ENCODE data around the gene CYB561D2.

DNA sequence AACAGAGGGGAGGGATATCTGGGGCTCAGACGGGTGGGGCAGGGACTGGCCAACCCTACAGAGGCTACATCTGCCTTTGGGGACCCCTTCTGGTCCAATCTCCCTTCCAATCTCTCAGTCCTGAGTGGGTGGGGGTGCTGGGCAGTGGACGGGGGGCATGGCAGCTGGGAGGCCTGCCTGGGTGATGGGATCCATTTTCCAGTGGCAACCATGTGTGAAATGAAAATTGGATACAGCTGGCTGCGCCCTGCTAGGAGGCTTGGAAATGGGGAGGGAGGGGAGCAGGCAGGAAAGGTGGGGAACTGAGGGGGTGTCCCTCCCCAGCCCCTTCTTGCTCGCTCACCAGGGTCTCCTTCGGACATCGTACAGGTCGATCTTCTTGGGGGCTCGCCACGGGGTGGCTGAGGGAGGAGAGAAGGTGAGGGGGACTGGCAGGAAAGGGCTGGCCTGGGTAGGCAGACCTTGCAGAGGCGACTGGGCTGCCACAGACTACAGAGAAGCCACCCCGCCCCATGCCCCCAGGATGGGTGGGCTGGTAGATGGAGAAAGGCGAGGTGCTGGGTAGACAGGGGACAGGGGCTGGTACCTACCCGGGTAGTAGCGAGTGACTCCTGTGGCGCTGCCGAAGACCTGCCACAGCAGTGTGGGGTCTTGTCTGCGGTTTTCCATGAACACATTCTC lies 29.9 kb downstream of the CYB561D2 start:
- no peak for TF ChIP-seq YY1 (IDR thresholded peaks at IDR 0.05; ENCODE audit: borderline replicate concordance in 1 of 3, control insufficient read depth in 1 of 3, extremely low read depth in 1 of 3, insufficient read depth in 3 of 3, insufficient read length in 1 of 3, insufficient replicate concordance in 2 of 3, low read depth in 1 of 3, low read length in 2 of 3)
- no peak for TF ChIP-seq ZBTB7A (IDR thresholded peaks at IDR 0.05; ENCODE audit: borderline replicate concordance, control insufficient read depth, low read depth, low read length)
